Esophagus muscularis mucosa (tissue), 4 donors: ENCODE results near the gene HIBADH. TPM values are rescaled to one million over a fixed set of nuclear protein-coding genes. Genes with fewer than 3 reads are reported as not detected.

Experiments used
- DNase-seq: peaks from one replicate; pipeline ENCODE4 v3.0.0-alpha.2; 2017; ENCODE audit errors: extremely low spot score
- H3K27ac ChIP-seq, 4 donors: fragments of 200-600 bp; sonication (generic); replicated peaks in 1 of 4; 1 replicate in 3 of 4; 2 replicates in 1 of 4; pipeline ENCODE4 v1.5.1; 2016 to 2019; ENCODE audit warnings: mild to moderate bottlenecking in 1 of 4
- H3K27me3 ChIP-seq, 4 donors: fragments of 200-600 bp; sonication (generic); one replicate each; pipeline versions ENCODE4 v1.5.1 to v1.6.0; 2016 to 2019
- H3K36me3 ChIP-seq, 4 donors: fragments of 200-600 bp; sonication (generic); one replicate each; pipeline ENCODE4 v1.5.1; 2016 to 2019
- H3K4me1 ChIP-seq, 4 donors: fragments of 200-600 bp; sonication (generic); one replicate each; pipeline ENCODE4 v1.5.1; 2016 to 2019
- H3K4me3 ChIP-seq, 4 donors: fragments of 200-600 bp; sonication (generic); 1 replicate in 2 of 4; 2 replicates in 2 of 4; pipeline ENCODE4 v1.5.1; 2016 to 2019; ENCODE audit warnings: mild to moderate bottlenecking in 4 of 4, moderate library complexity in 1 of 4
- H3K9me3 ChIP-seq, 4 donors: fragments of 200-600 bp; sonication (generic); 1 replicate in 3 of 4; 2 replicates in 1 of 4; pipeline ENCODE4 v1.5.1; 2016 to 2019
- EP300 ChIP-seq: sonication (generic); formaldehyde crosslinking; IDR thresholded peaks from one replicate; pipeline ENCODE4 v1.6.1; 2017; ENCODE audit warnings: antibody characterized with exemption
- POLR2A ChIP-seq: fragments of 450-650 bp; IDR thresholded peaks from one replicate; pipeline ENCODE4 v1.6.1; 2017; ENCODE audit warnings: antibody characterized with exemption, moderate library complexity, mild to moderate bottlenecking, low read depth
- POLR2AphosphoS5 ChIP-seq, 2 donors: sonication (generic); formaldehyde crosslinking; IDR thresholded peaks; one replicate each; pipeline ENCODE4 v1.6.1; 2017; ENCODE audit warnings: antibody characterized with exemption in 2 of 2
- WGBS: methylation state at CpG from one replicate; pipeline ENCODE4 v1.1.5; 2018; 5-methylcytosine and 5-hydroxymethylcytosine counted together
- intact Hi-C: fragments of 100-400 bp; cut with DNase I; formaldehyde crosslinking; loops from one replicate; pipeline ENCODE4 v1.15.1; 2023
- total RNA-seq, 4 donors: library from RNA; depleted of rRNA; stranded (reverse); fragments of >200 nt; gene quantifications; one replicate each; pipeline versions ENCODE4 v1.1.0 to v1.2.1, GENCODE V29; 2016
- TF ChIP-seq, protein P1 (sequence below), 3 experiments: fragments of 200-600 bp in 2 of 3; fragments of 450-650 bp in 1 of 3; sonication (generic) in 2 of 3; IDR thresholded peaks; one replicate each; pipeline ENCODE4 v1.5.1; 2017 to 2019; ENCODE audit warnings: antibody characterized with exemption in 3 of 3, mild to moderate bottlenecking in 2 of 3, moderate library complexity in 1 of 3

HIBADH gene
- total RNA-seq, 4 donors from 2014 or later, result 45.4 to 66.0 (median 52.3) TPM

DNA sequence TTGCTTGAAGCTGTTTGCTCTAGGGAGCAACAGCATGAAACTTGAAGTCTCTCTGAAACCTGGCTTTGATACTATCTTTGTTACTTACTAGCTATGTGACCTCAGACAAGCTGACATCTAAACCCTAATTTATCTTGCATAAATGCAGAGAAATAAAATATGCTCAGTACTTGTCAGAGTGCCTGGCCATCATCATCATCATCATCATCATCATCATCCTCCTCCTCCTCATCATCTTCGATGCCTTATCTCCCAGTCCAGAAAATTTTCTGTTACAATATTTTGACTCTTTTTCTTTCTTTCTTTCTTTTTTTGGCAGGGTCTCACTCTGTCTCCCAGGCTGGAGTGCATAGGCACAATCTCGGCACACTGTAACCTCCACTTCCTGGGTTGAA, 42.5 kb upstream of the HIBADH start:
- intact Hi-C loops, result no loop called here
- H3K36me3 ChIP-seq, result no peaks in the 10 kb centered on the region
- no peaks in the 10 kb centered on the region for H3K27me3 ChIP-seq
- no peaks in the 10 kb centered on the region for H3K9me3 ChIP-seq
- WGBS, result 87% methylated on average over 2 of the region's 2 CpGs
- H3K4me3 ChIP-seq, result no peak overlapping the region
- H3K4me1 ChIP-seq, result peaks cover 0 to 3% (median 0%) of the 10 kb centered on the region in 4 donors
- TF ChIP-seq, protein P1, sequence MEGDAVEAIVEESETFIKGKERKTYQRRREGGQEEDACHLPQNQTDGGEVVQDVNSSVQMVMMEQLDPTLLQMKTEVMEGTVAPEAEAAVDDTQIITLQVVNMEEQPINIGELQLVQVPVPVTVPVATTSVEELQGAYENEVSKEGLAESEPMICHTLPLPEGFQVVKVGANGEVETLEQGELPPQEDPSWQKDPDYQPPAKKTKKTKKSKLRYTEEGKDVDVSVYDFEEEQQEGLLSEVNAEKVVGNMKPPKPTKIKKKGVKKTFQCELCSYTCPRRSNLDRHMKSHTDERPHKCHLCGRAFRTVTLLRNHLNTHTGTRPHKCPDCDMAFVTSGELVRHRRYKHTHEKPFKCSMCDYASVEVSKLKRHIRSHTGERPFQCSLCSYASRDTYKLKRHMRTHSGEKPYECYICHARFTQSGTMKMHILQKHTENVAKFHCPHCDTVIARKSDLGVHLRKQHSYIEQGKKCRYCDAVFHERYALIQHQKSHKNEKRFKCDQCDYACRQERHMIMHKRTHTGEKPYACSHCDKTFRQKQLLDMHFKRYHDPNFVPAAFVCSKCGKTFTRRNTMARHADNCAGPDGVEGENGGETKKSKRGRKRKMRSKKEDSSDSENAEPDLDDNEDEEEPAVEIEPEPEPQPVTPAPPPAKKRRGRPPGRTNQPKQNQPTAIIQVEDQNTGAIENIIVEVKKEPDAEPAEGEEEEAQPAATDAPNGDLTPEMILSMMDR (IDR thresholded peaks at IDR 0.05), result no peak
- no peak for TF ChIP-seq POLR2A
- no peak for DNase-seq
- H3K27ac ChIP-seq, result no peak overlapping the region

DNA sequence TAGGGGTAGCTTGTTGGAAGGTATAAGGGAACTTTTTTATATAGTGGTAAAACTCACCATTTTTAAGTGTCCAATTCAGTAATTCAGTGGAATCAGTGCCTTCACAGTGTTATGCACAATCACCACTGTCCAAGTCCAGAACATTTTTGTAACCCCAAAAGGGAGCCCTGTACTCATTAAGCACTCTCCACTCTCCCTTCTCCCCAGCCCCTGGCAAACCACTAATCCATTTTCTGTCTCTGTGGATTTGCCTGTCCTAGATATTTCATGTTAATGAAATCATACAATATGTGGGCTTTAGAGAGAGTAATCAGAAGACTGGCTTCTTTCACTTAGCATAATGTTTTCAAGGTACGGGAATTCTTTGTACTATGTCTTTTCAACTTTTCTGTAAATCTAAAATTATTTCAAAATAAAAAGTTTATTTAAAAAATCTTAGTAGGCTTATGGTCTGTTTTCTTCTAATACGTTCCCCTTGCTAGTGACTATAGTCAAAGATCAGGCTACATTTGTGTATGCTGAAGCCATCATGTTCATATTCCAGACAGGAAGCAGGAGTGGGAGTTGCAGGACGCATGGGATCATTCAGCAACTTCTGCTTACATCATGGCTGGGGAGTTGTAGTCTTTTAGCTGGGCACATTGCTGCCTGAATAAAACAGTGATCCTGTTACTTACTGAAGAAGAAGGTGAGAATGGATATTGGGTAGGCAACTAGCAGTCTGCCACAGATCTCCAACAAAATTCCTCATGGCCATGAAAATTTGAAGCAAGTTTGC, 41.9 kb upstream of the HIBADH start:
- Histone ChIP-seq H3K9me3 (no peaks in the 10 kb centered on the region), H3K36me3 (no peaks in the 10 kb centered on the region), H3K4me1 (peaks cover 0 to 3% (median 0%) of the 10 kb centered on the region in 4 donors), H3K4me3 (no peak overlapping the region), H3K27me3 (no peaks in the 10 kb centered on the region), H3K27ac (no peak overlapping the region)
- TF ChIP-seq POLR2A (no peak), EP300 (no peak), POLR2AphosphoS5 (IDR thresholded peaks at IDR 0.05) (no peak)
- TF ChIP-seq, protein P1 (IDR thresholded peaks at IDR 0.05), result no peak
- no peak for DNase-seq
- WGBS, result 73% methylated on average over 3 of the region's 3 CpGs
- intact Hi-C loops, result no loop called here

DNA sequence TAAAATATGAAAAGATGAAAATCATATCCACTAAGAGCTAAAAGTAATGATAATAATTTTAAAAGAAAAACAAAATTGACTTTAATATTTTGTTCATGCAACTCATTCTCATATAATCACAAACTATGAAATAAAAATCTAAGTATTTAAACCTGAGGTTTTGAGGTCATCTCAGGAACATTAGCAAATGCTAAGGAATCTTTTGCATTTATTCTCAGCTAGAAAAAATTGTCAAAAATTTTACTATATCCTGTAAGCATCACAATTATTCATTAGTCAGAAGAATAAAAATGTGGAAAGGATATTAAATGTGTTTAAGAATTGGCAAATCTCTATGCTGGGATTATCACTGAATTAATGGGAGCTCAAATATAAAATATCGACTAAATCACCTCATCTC, 40.5 kb upstream of the HIBADH start:
- Histone ChIP-seq H3K4me3 (no peak overlapping the region), H3K27me3 (no peaks in the 10 kb centered on the region), H3K9me3 (no peaks in the 10 kb centered on the region), H3K27ac (no peak overlapping the region), H3K4me1 (no peaks in the 10 kb centered on the region), H3K36me3 (no peaks in the 10 kb centered on the region)
- TF ChIP-seq, protein P1 (IDR thresholded peaks at IDR 0.05), result no peak
- no peak for TF ChIP-seq POLR2A
- TF ChIP-seq POLR2AphosphoS5 (IDR thresholded peaks at IDR 0.05), result no peak
- TF ChIP-seq EP300, result no peak
- intact Hi-C loops, result no loop called here
- 84% methylated on average over 1 of the region's 1 CpG for WGBS
- DNase-seq, result no peak

DNA sequence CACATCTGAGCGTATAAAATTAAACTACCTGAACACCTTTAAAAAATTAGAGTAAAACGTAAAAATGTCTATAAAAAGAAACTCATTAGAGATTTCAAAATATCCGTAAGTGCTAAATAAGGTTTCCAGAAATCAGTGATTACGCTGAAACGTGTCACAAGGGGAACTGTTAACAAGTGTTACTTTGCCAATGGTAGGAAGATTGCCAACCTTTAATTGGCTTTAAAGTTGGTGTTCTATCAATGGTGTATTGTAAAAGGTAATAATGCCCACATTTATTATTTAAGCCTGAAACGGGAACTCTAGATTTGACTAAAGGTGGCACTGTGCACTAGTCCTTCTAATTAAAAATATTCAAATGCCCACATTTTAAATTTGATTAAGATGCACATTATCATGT, 37.8 kb upstream of the HIBADH start:
- 86% methylated on average over 6 of the region's 6 CpGs for WGBS

More for the DNA sequence above, 37.8 kb upstream of the HIBADH start:
- H3K27ac ChIP-seq, result no peak overlapping the region
- no peak for DNase-seq
- TF ChIP-seq POLR2A (no peak), POLR2AphosphoS5 (IDR thresholded peaks at IDR 0.05) (no peak), EP300 (no peak)
- TF ChIP-seq, protein P1 (IDR thresholded peaks at IDR 0.05), result no peak
- H3K4me1 ChIP-seq, result no peaks in the 10 kb centered on the region
- H3K27me3 ChIP-seq, result no peaks in the 10 kb centered on the region
- no peak overlapping the region for H3K4me3 ChIP-seq
- intact Hi-C loops, result no loop called here
- H3K36me3 ChIP-seq, result no peaks in the 10 kb centered on the region
- H3K9me3 ChIP-seq, result no peaks in the 10 kb centered on the region
